ENCODE data around the gene MTX2.

The MTX2 gene

GRCh38 chr2:176380341-176380740, 111.1 kb downstream of the MTX2 start:
- DNase-seq: no peak

DNA sequence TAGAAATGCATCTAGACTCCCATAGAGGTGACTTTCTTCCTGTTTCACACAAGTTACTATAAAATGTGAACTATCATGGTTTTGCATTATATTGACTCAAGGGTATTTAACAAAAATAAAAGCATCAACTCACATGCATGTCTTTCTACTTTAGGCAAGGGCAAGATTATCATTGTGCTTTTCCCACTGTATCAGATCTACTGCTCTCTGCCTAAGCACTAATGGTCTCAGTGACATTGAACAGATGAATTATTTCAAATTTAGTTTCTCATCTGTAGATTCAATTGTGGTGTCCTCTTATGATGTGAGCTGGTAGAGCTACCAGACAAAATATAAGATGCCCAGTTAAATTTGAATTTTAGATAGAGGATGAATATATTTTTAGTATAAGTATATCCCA, 113.9 kb downstream of the MTX2 start:
- no peak for DNase-seq

- DNase-seq: no peak
These were observed 114.7 kb downstream of the MTX2 start for GRCh38 chr2:176383836-176384442.

DNA sequence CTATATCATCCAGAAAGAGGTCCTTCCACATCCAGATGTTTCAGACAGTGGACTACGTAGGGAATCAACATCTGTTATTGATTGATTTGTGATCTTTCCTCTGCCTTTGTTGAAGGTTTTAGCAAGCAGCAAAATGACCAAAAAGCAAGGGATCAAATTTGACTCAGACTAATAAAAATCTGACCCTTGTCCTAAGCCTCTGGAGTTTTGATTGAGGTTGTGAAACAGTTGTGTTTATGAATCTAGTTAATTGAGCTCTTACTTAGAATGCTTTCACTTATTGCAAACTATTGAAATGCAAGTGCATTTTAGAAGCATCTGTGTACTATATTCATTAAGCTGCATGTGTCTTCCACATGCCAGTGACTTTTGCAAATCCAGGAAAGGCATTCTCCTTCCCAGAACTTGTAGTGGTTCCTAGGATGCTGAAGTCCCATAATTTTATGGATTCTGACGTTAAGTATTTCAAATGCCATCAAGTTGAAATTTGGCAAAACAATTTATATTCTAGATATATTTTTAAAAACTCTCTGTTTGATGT, 116.0 kb downstream of the MTX2 start:
- DNase-seq: no peak

DNA sequence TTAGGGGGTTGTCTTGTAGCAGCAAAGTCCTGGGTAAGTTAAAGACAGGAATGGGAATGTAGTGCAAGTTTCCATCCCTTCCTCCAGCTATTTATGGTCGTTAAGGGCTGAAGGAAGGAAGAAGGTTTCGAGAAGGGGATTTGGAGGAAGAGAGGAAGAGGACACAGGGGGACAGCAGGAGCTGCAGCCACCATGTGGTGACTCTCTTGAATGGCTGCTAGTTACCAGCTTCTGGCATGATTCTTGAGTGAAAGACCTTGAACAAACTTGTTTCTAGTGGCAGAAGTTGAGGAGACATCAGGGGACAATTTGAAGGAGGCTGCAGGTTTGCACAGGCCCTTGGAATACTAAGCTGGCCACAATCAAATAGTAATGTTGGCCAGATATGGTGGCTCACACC, 116.6 kb downstream of the MTX2 start:
- DNase-seq: no peak
